ENCODE data around the gene RAB28.

DNA sequence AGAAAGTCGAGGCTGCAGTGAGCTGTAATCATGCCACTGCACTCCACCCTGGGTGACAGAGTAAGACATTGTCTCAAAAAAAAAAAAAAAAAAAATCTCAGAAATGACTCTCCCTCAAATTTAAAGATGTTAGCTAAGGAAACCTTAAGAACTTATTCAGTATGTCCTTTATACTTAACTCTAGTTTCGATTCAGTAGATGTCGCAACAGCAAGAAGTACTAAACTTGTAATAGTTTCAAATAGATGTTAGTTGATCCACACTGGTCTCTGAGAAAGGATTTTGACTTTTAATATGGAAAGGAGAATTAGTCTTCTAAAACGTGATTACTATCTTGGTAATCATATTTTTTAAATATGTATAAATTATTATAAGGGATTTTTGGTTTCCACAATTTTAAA is 30.6 kb upstream of the RAB28 start:
- TF ChIP-seq, protein P1, sequence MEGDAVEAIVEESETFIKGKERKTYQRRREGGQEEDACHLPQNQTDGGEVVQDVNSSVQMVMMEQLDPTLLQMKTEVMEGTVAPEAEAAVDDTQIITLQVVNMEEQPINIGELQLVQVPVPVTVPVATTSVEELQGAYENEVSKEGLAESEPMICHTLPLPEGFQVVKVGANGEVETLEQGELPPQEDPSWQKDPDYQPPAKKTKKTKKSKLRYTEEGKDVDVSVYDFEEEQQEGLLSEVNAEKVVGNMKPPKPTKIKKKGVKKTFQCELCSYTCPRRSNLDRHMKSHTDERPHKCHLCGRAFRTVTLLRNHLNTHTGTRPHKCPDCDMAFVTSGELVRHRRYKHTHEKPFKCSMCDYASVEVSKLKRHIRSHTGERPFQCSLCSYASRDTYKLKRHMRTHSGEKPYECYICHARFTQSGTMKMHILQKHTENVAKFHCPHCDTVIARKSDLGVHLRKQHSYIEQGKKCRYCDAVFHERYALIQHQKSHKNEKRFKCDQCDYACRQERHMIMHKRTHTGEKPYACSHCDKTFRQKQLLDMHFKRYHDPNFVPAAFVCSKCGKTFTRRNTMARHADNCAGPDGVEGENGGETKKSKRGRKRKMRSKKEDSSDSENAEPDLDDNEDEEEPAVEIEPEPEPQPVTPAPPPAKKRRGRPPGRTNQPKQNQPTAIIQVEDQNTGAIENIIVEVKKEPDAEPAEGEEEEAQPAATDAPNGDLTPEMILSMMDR (optimal IDR thresholded peaks at IDR 0.05 in 1 of 3, IDR thresholded peaks at IDR 0.05 in 1 of 3, conservative IDR thresholded peaks at IDR 0.05 in 1 of 3; ENCODE audit: extremely low read depth in 1 of 3, insufficient read depth in 2 of 3, low read length in 3 of 3) = no peak
- no peak for TF ChIP-seq EZH2 (IDR thresholded peaks at IDR 0.05; ENCODE audit: low read length)
